Gastroesophageal sphincter (tissue), 4 donors: Measurements from ENCODE around the gene CYP46A1. TPM values are rescaled to one million over a fixed set of nuclear protein-coding genes. Genes with fewer than 3 reads are reported as not detected.

Experiments used
- ATAC-seq: fragments of 150-250 bp; one replicate; pipeline ENCODE4 v1.9.1; 2016; ENCODE audit warnings: mild to moderate bottlenecking, moderate library complexity
- H3K27ac ChIP-seq, 4 donors: fragments of 200-600 bp; sonication (generic) in 3 of 4; 1 replicate in 3 of 4; 2 replicates in 1 of 4; pipeline ENCODE4 v1.5.1; 2016 to 2019
- H3K27me3 ChIP-seq: fragments of 200-600 bp; sonication (generic); one replicate; pipeline ENCODE4 v1.5.1; 2019
- H3K36me3 ChIP-seq, 2 donors: fragments of 200-600 bp; sonication (generic); one replicate each; pipeline ENCODE4 v1.5.1; 2019; ENCODE audit warnings: control low read depth in 1 of 2
- H3K4me1 ChIP-seq, 3 donors: fragments of 200-600 bp; sonication (generic); 1 replicate in 2 of 3; 2 replicates in 1 of 3; pipeline ENCODE4 v1.5.1; 2016 to 2019; ENCODE audit warnings: control low read depth in 2 of 3
- H3K4me3 ChIP-seq, 2 donors: fragments of 200-600 bp; sonication (generic); one replicate each; pipeline ENCODE4 v1.5.1; 2019; ENCODE audit warnings: mild to moderate bottlenecking in 1 of 2, moderate library complexity in 1 of 2
- H3K9me3 ChIP-seq, 3 donors: fragments of 200-600 bp; sonication (generic); one replicate each; pipeline ENCODE4 v1.5.1; 2017 to 2019; ENCODE audit warnings: control low read depth in 2 of 3
- CTCF ChIP-seq, 4 experiments: fragments of 200-600 bp in 2 of 4; fragments of 450-650 bp in 2 of 4; sonication (generic) in 1 of 4; IDR thresholded peaks; one replicate each; pipeline ENCODE4 v1.5.1; 2017 to 2019; ENCODE audit warnings: antibody characterized with exemption in 4 of 4, mild to moderate bottlenecking in 2 of 4, moderate library complexity in 2 of 4
- EP300 ChIP-seq: sonication (generic); formaldehyde crosslinking; IDR thresholded peaks from one replicate; pipeline ENCODE4 v1.6.1; 2017; ENCODE audit warnings: antibody characterized with exemption, mild to moderate bottlenecking
- POLR2A ChIP-seq, 2 donors: fragments of 450-650 bp; IDR thresholded peaks; one replicate each; pipeline ENCODE4 v1.6.1; 2017; ENCODE audit warnings: antibody characterized with exemption in 2 of 2, mild to moderate bottlenecking in 2 of 2, moderate library complexity in 1 of 2
- POLR2AphosphoS5 ChIP-seq: sonication (generic); formaldehyde crosslinking; IDR thresholded peaks from one replicate; pipeline ENCODE4 v1.6.1; 2017; ENCODE audit warnings: antibody characterized with exemption
- WGBS, 2 donors: methylation state at CpG; one replicate each; pipeline ENCODE4 v1.1.5; 2018; ENCODE audit warnings: low coverage in 1 of 2; 5-methylcytosine and 5-hydroxymethylcytosine counted together
- total RNA-seq, 4 donors: library from RNA; depleted of rRNA; stranded (reverse); fragments of >200 nt; gene quantifications; one replicate each; pipeline ENCODE4 v1.1.0, GENCODE V29; 2016

Gene CYP46A1
- total RNA-seq, 4 donors from 2014 or later, result 0.78 to 1.4 (median 0.94) TPM; not detected in 1

- Histone ChIP-seq H3K4me1 (peaks cover 0 to 28% (median 11%) of the 10 kb centered on the region in 3 donors), H3K27me3 (peaks cover 17% of the 10 kb centered on the region), H3K27ac (no peak overlapping the region), H3K4me3 (no peak overlapping the region), H3K9me3 (no peaks in the 10 kb centered on the region), H3K36me3 (peaks cover 0 to 2% of the 10 kb centered on the region in 2 donors)
- TF ChIP-seq POLR2AphosphoS5, result no peak
- TF ChIP-seq EP300, result no peak
- no peak for TF ChIP-seq POLR2A (IDR thresholded peaks at IDR 0.05)
- no peak for TF ChIP-seq CTCF (IDR thresholded peaks at IDR 0.05)
- 60% methylated on average over 1 of the region's 7 CpGs; no CpG with 5 or more reads in 1 of the 2 donors for WGBS, 2 donors
- no peak for ATAC-seq
These were observed 36.7 kb upstream of the CYP46A1 start for GRCh38 chr14:99647411-99647810.

GRCh38 chr14:99648027-99648784, 35.9 kb upstream of the CYP46A1 start:
- H3K36me3 ChIP-seq, result peaks cover 0 to 7% of the 10 kb centered on the region in 2 donors
- WGBS, 2 donors, result 80% methylated on average over 1 to 3 of the region's 8 CpGs
- no peak for ATAC-seq
- no peaks in the 10 kb centered on the region for H3K9me3 ChIP-seq
- peaks cover 17% of the 10 kb centered on the region for H3K27me3 ChIP-seq
- H3K27ac ChIP-seq, result no peak overlapping the region
- peaks cover 0 to 28% (median 11%) of the 10 kb centered on the region in 3 donors for H3K4me1 ChIP-seq
- TF ChIP-seq EP300, result no peak
- no peak for TF ChIP-seq POLR2AphosphoS5
- TF ChIP-seq POLR2A (IDR thresholded peaks at IDR 0.05), result no peak
- TF ChIP-seq CTCF (IDR thresholded peaks at IDR 0.05), result no peak
- H3K4me3 ChIP-seq, result no peak overlapping the region

GRCh38 chr14:99649219-99649618, 34.9 kb upstream of the CYP46A1 start:
- TF ChIP-seq EP300 (no peak), CTCF (IDR thresholded peaks at IDR 0.05) (no peak), POLR2AphosphoS5 (no peak), POLR2A (IDR thresholded peaks at IDR 0.05) (no peak)
- WGBS, 2 donors, result 80 to 87% methylated on average over 4 to 8 of the region's 8 CpGs
- Histone ChIP-seq H3K4me3 (no peak overlapping the region), H3K4me1 (peaks cover 0 to 33% (median 11%) of the 10 kb centered on the region in 3 donors), H3K27me3 (peaks cover 17% of the 10 kb centered on the region), H3K36me3 (peaks cover 0 to 7% of the 10 kb centered on the region in 2 donors), H3K9me3 (no peaks in the 10 kb centered on the region), H3K27ac (no peak overlapping the region)
- no peak for ATAC-seq

GRCh38 chr14:99649643-99650042, 34.5 kb upstream of the CYP46A1 start:
- Histone ChIP-seq H3K9me3 (no peaks in the 10 kb centered on the region), H3K4me3 (no peak overlapping the region), H3K4me1 (peaks cover 0 to 33% (median 11%) of the 10 kb centered on the region in 3 donors), H3K36me3 (peaks cover 0 to 7% of the 10 kb centered on the region in 2 donors), H3K27ac (no peak overlapping the region), H3K27me3 (peaks cover 17% of the 10 kb centered on the region)
- TF ChIP-seq EP300 (no peak), CTCF (IDR thresholded peaks at IDR 0.05) (no peak), POLR2A (IDR thresholded peaks at IDR 0.05) (no peak), POLR2AphosphoS5 (no peak)
- WGBS, 2 donors, result 78 to 79% methylated on average over 7 to 8 of the region's 8 CpGs
- no peak for ATAC-seq

- peaks cover 0 to 7% of the 10 kb centered on the region in 2 donors for H3K36me3 ChIP-seq
- peaks cover 0 to 29% (median 6%) of the 10 kb centered on the region in 3 donors for H3K4me1 ChIP-seq
- no peak overlapping the region for H3K27ac ChIP-seq
- H3K27me3 ChIP-seq, result peaks cover 14% of the 10 kb centered on the region
- TF ChIP-seq POLR2AphosphoS5 (no peak), POLR2A (IDR thresholded peaks at IDR 0.05) (no peak), CTCF (IDR thresholded peaks at IDR 0.05) (no peak), EP300 (no peak)
- H3K4me3 ChIP-seq, result no peak overlapping the region
- 80% methylated on average over 1 of the region's 9 CpGs; no CpG with 5 or more reads in 1 of the 2 donors for WGBS, 2 donors
- no peaks in the 10 kb centered on the region for H3K9me3 ChIP-seq
- ATAC-seq, result no peak
These were observed 33.9 kb upstream of the CYP46A1 start for GRCh38 chr14:99650189-99650588.
